ENCODE results near the gene SFRP2.

SFRP2 gene

GRCh38 chr4:153814789-153815188 lies 25.9 kb upstream of the SFRP2 start:
- no peaks in the 10 kb centered on the region for H3K9me3 ChIP-seq (ENCODE audit: insufficient read depth, low read length)
- no peaks in the 10 kb centered on the region for H3K79me2 ChIP-seq (ENCODE audit: insufficient read depth, low read length)
- no peaks in the 10 kb centered on the region for H3K9me2 ChIP-seq (replicated peaks; ENCODE audit: insufficient read depth, low read length)
- TF ChIP-seq CTCF (IDR thresholded peaks at IDR 0.05; ENCODE audit: insufficient read depth, low read length, poor library complexity, severe bottlenecking) (no peak), EZH2phosphoT487 (conservative IDR thresholded peaks at IDR 0.05; ENCODE audit: low read length) (no peak)
- H3K9ac ChIP-seq (ENCODE audit: low read length): no peak overlapping the region
- H3K4me2 ChIP-seq (ENCODE audit: low read depth, low read length, poor library complexity, severe bottlenecking): no peak overlapping the region
- H3K27me3 ChIP-seq (ENCODE audit: low read length): no peaks in the 10 kb centered on the region
- no peaks in the 10 kb centered on the region for H3F3A ChIP-seq (ENCODE audit: insufficient read depth)
- no peaks in the 10 kb centered on the region for H3K36me3 ChIP-seq (ENCODE audit: low read length)
- no peak overlapping the region for H2AFZ ChIP-seq (ENCODE audit: low read depth, low read length, severe bottlenecking)
- no peak overlapping the region for H3K27ac ChIP-seq (ENCODE audit: low read depth, low read length)
- no peak overlapping the region for H3K4me3 ChIP-seq (ENCODE audit: insufficient read depth, low read length, poor library complexity, severe bottlenecking)
- H4K20me1 ChIP-seq (ENCODE audit: low read depth, low read length): no peaks in the 10 kb centered on the region

GRCh38 chr4:153809916-153810810 lies 21.3 kb upstream of the SFRP2 start:
- H3K79me2 ChIP-seq (ENCODE audit: insufficient read depth, low read length): no peaks in the 10 kb centered on the region
- no peaks in the 10 kb centered on the region for H3F3A ChIP-seq (ENCODE audit: insufficient read depth)
- H3K9me3 ChIP-seq (ENCODE audit: insufficient read depth, low read length): no peaks in the 10 kb centered on the region
- H2AFZ ChIP-seq (ENCODE audit: low read depth, low read length, severe bottlenecking): no peak overlapping the region
- no peaks in the 10 kb centered on the region for H3K9me2 ChIP-seq (replicated peaks; ENCODE audit: insufficient read depth, low read length)
- H3K36me3 ChIP-seq (ENCODE audit: low read length): no peaks in the 10 kb centered on the region
- no peaks in the 10 kb centered on the region for H4K20me1 ChIP-seq (ENCODE audit: low read depth, low read length)
- H3K9ac ChIP-seq (ENCODE audit: low read length): no peak overlapping the region
- no peak overlapping the region for H3K4me2 ChIP-seq (ENCODE audit: low read depth, low read length, poor library complexity, severe bottlenecking)
- TF ChIP-seq EZH2phosphoT487 (conservative IDR thresholded peaks at IDR 0.05; ENCODE audit: low read length) (no peak), CTCF (IDR thresholded peaks at IDR 0.05; ENCODE audit: insufficient read depth, low read length, poor library complexity, severe bottlenecking) (no peak)
- no peak overlapping the region for H3K4me3 ChIP-seq (ENCODE audit: insufficient read depth, low read length, poor library complexity, severe bottlenecking)
- no peak overlapping the region for H3K27ac ChIP-seq (ENCODE audit: low read depth, low read length)
- no peaks in the 10 kb centered on the region for H3K27me3 ChIP-seq (ENCODE audit: low read length)

GRCh38 chr4:153809307-153809706 lies 20.4 kb upstream of the SFRP2 start:
- TF ChIP-seq EZH2phosphoT487 (conservative IDR thresholded peaks at IDR 0.05; ENCODE audit: low read length): no peak
- TF ChIP-seq CTCF (IDR thresholded peaks at IDR 0.05; ENCODE audit: insufficient read depth, low read length, poor library complexity, severe bottlenecking): no peak
- H3K4me3 ChIP-seq (ENCODE audit: insufficient read depth, low read length, poor library complexity, severe bottlenecking): no peak overlapping the region
- H2AFZ ChIP-seq (ENCODE audit: low read depth, low read length, severe bottlenecking): no peak overlapping the region
- no peaks in the 10 kb centered on the region for H3K27me3 ChIP-seq (ENCODE audit: low read length)
- H3K36me3 ChIP-seq (ENCODE audit: low read length): no peaks in the 10 kb centered on the region
- no peaks in the 10 kb centered on the region for H3F3A ChIP-seq (ENCODE audit: insufficient read depth)
- no peaks in the 10 kb centered on the region for H3K9me3 ChIP-seq (ENCODE audit: insufficient read depth, low read length)
- H3K27ac ChIP-seq (ENCODE audit: low read depth, low read length): no peak overlapping the region
- no peaks in the 10 kb centered on the region for H4K20me1 ChIP-seq (ENCODE audit: low read depth, low read length)
- H3K9ac ChIP-seq (ENCODE audit: low read length): no peak overlapping the region
- no peaks in the 10 kb centered on the region for H3K9me2 ChIP-seq (replicated peaks; ENCODE audit: insufficient read depth, low read length)
- no peaks in the 10 kb centered on the region for H3K79me2 ChIP-seq (ENCODE audit: insufficient read depth, low read length)
- no peak overlapping the region for H3K4me2 ChIP-seq (ENCODE audit: low read depth, low read length, poor library complexity, severe bottlenecking)
